ENCODE measurements around the gene MBP.

DNA sequence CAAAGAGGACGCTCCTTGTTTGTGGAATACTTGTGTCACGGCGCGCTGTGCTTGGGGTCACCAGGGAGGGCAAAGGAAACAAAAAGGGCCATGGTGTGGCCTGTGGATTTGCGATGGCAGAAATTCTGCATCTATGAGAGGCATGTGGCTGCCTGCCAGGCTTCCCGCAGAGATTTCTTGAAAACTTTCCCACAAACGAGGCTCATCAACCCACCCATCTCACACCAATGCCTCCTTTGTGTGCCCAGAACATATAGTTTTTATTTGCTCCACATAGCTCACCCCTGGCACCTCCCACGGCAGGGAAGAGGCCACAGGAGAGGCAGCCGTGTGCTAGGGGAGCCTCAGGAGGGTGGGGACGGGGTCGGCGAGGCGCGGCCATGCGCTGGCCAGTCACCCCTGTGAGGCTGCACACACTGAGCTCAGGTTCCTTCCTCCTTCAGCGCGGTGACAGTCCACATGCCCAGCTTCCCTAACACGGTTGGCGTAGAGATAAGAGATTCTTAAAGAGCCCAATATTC, 100.3 kb downstream of the MBP start:
- TF ChIP-seq, protein P1, sequence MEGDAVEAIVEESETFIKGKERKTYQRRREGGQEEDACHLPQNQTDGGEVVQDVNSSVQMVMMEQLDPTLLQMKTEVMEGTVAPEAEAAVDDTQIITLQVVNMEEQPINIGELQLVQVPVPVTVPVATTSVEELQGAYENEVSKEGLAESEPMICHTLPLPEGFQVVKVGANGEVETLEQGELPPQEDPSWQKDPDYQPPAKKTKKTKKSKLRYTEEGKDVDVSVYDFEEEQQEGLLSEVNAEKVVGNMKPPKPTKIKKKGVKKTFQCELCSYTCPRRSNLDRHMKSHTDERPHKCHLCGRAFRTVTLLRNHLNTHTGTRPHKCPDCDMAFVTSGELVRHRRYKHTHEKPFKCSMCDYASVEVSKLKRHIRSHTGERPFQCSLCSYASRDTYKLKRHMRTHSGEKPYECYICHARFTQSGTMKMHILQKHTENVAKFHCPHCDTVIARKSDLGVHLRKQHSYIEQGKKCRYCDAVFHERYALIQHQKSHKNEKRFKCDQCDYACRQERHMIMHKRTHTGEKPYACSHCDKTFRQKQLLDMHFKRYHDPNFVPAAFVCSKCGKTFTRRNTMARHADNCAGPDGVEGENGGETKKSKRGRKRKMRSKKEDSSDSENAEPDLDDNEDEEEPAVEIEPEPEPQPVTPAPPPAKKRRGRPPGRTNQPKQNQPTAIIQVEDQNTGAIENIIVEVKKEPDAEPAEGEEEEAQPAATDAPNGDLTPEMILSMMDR (conservative IDR thresholded peaks at IDR 0.05; ENCODE audit: low read length), result no peak
- TF ChIP-seq EZH2phosphoT487 (IDR thresholded peaks at IDR 0.05; ENCODE audit: borderline replicate concordance, low read depth, low read length), result no peak

All from OCI-LY7 (cell line).